ENCODE data around the gene SOX2.
"Not testable (repeated sequence)": the region's sequence is repeated elsewhere in the genome, so short reads cannot be mapped to it uniquely, and the experiment has no call there.

DNA sequence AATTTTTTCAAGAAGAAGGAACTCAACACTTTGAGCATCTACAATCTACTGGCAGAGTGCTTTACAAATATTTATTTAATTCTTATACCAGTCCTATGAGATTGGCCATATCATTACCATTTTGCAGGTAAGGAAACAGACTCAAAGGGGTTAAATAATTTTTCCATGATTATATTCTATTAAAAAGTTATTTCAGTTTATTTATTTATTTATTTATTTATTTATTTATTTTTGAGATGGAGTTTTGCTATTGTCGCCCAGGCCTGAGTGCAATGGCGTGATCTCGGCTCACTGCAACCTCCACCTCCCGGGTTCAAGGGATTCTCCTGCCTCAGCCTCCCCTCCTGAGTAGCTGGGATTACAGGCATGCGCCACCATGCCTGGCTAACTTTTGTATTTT lies 52.3 kb downstream of the SOX2 start:
- TF ChIP-seq POLR2AphosphoS5 (IDR thresholded peaks at IDR 0.05; ENCODE audit: low read depth, low read length); POLR2A (IDR thresholded peaks at IDR 0.05; ENCODE audit: low read depth, low read length); SPI1 (IDR thresholded peaks at IDR 0.05; ENCODE audit: low read depth, low read length); PAX5 (IDR thresholded peaks at IDR 0.05; ENCODE audit: insufficient read depth, low read length, severe bottlenecking); POU2F2 (IDR thresholded peaks at IDR 0.05; ENCODE audit: low read depth, low read length): not testable (repeated sequence)
